ENCODE data around the gene TGFBR3. TPM values are rescaled to one million over a fixed set of nuclear protein-coding genes. Genes with fewer than 3 reads are reported as not detected.

TGFBR3 gene
- total and polyA plus RNA-seq, 2 experiments from 2014 or later = 16.2 to 26.5 TPM

DNA sequence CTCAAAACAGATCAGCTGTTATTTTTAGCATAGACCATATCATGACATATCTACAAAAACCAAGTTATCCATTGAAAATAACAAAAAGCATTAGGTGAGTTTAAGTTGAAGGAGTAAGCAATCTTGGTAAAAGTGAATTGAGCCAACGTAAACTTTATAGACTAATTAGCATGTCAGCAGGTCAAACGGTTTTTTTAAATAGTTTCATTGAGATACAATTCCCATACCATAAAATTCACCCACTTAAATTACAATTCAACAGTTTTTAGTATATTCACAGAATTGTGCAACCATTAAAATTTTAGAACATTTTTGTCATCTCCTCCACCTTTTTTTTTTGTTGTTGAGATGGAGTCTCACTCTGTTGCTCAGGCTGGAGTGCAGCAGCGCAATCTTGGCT is 92.1 kb downstream of the TGFBR3 start:
- 84 to 86% methylated on average over 3 of the region's 3 CpGs for WGBS, 2 experiments (ENCODE audit: low coverage in 1 of 2, low lambda C conversion rate in 2 of 2, missing lambda C conversion rate in 2 of 2)
- peaks cover 13% of the 10 kb centered on the region for H3K36me3 ChIP-seq (ENCODE audit: low read depth)

DNA sequence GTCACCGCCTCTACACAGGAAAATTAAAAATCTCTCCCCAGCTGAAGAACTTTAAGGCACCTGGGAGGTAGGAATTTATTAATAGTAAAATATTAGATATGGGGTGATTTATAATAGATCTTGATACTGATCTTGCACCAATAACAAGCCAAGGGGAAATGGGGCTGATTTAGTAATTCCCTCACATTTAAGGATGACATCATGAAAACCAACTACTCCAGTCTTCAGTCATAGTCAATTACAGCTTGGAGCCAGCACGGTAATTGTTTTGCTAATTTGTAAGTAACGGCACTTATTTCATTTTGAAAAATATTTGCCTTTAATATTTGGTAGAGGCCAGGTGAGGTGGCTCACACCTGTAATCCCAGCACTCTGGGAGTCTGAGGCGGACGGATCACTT is 92.8 kb downstream of the TGFBR3 start:
- no peak overlapping the region for H3K27ac ChIP-seq
- H4K20me1 ChIP-seq (ENCODE audit: insufficient read depth) = no peaks in the 10 kb centered on the region
- DNase-seq = no peak
- WGBS, 2 experiments (ENCODE audit: low coverage in 1 of 2, low lambda C conversion rate in 2 of 2, missing lambda C conversion rate in 2 of 2) = 87 to 91% methylated on average over 5 of the region's 5 CpGs
- no peak overlapping the region for H3K4me2 ChIP-seq (ENCODE audit: unreplicated experiment)
- no peak overlapping the region for H2AFZ ChIP-seq
- no peak overlapping the region for H3K9ac ChIP-seq
- H3K4me3 ChIP-seq = no peak overlapping the region
- TF ChIP-seq EZH2phosphoT487 (IDR thresholded peaks at IDR 0.05; ENCODE audit: insufficient read depth, low read depth) (no peak), EZH2 (IDR thresholded peaks at IDR 0.05; ENCODE audit: insufficient read depth, poor library complexity, severe bottlenecking) (no peak)
- H3K9me3 ChIP-seq (ENCODE audit: low read depth) = no peaks in the 10 kb centered on the region
- H3K4me1 ChIP-seq (ENCODE audit: insufficient read depth) = peaks cover 38% of the 10 kb centered on the region
- in situ Hi-C loops (cut with MboI) = no loop called here
- H3K79me2 ChIP-seq (ENCODE audit: insufficient read depth) = peaks cover 38% of the 10 kb centered on the region
- H3K9me2 ChIP-seq (ENCODE audit: insufficient read depth) = no peaks in the 10 kb centered on the region
- peaks cover 13% of the 10 kb centered on the region for H3K36me3 ChIP-seq (ENCODE audit: low read depth)
- peaks cover 40% of the 10 kb centered on the region for H3F3A ChIP-seq (ENCODE audit: insufficient read depth)
- no peaks in the 10 kb centered on the region for H3K27me3 ChIP-seq (replicated peaks; ENCODE audit: insufficient read depth)

More for the DNA sequence above, 92.1 kb downstream of the TGFBR3 start:
- Histone ChIP-seq H3K9me2 (ENCODE audit: insufficient read depth) (no peaks in the 10 kb centered on the region), H2AFZ (no peak overlapping the region), H3K9me3 (ENCODE audit: low read depth) (no peaks in the 10 kb centered on the region), H3F3A (ENCODE audit: insufficient read depth) (peaks cover 46% of the 10 kb centered on the region), H3K79me2 (ENCODE audit: insufficient read depth) (peaks cover 31% of the 10 kb centered on the region), H3K9ac (no peak overlapping the region), H3K27me3 (replicated peaks; ENCODE audit: insufficient read depth) (no peaks in the 10 kb centered on the region), H3K4me1 (ENCODE audit: insufficient read depth) (peaks cover 44% of the 10 kb centered on the region), H4K20me1 (ENCODE audit: insufficient read depth) (no peaks in the 10 kb centered on the region), H3K4me3 (no peak overlapping the region), H3K4me2 (ENCODE audit: unreplicated experiment) (no peak overlapping the region), H3K27ac (no peak overlapping the region)
- no peak for DNase-seq
- in situ Hi-C loops (cut with MboI) = no loop called here
- TF ChIP-seq EZH2 (IDR thresholded peaks at IDR 0.05; ENCODE audit: insufficient read depth, poor library complexity, severe bottlenecking) (no peak), EZH2phosphoT487 (IDR thresholded peaks at IDR 0.05; ENCODE audit: insufficient read depth, low read depth) (no peak)

DNA sequence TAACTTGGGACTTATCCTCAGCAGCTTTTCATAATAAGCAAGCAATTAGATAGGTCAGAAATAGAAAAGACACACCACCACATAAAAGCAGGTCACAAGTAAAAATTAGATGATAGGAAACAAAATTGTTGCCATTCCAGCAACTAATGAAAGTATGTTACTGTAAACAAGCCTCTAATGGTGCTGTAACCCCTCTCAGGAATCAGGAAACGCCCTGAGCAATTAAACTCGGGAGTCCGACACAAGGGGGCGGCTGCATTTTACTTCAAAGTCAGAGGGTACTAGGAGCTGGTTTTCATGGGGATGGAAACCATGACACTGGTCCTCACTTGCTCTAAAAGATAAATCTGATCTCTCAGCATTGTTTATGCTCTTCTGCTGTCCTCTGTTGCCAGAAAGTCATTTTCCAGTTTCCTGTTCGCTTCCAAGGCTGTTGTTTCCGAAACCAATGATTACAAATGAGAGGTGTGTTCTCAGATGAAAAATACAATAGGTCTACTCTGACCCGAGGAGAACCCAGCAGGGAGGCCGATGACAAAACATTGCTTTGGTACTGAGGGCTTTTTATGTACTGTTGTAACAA is 93.4 kb downstream of the TGFBR3 start:
- peaks cover 33% of the 10 kb centered on the region for H3K79me2 ChIP-seq (ENCODE audit: insufficient read depth)
- no peak overlapping the region for H3K4me2 ChIP-seq (ENCODE audit: unreplicated experiment)
- 63 to 69% methylated on average over 8 of the region's 8 CpGs for WGBS, 2 experiments (ENCODE audit: low coverage in 1 of 2, low lambda C conversion rate in 2 of 2, missing lambda C conversion rate in 2 of 2)
- in situ Hi-C loops (cut with MboI) = no loop called here
- peaks cover 32% of the 10 kb centered on the region for H3K4me1 ChIP-seq (ENCODE audit: insufficient read depth)
- H3K27me3 ChIP-seq (replicated peaks; ENCODE audit: insufficient read depth) = no peaks in the 10 kb centered on the region
- H3K9me3 ChIP-seq (ENCODE audit: low read depth) = no peaks in the 10 kb centered on the region
- H3K36me3 ChIP-seq (ENCODE audit: low read depth) = peaks cover 13% of the 10 kb centered on the region
- no peak overlapping the region for H2AFZ ChIP-seq
- no peak for TF ChIP-seq EZH2 (IDR thresholded peaks at IDR 0.05; ENCODE audit: insufficient read depth, poor library complexity, severe bottlenecking)
- TF ChIP-seq EZH2phosphoT487 (IDR thresholded peaks at IDR 0.05; ENCODE audit: insufficient read depth, low read depth) = no peak
- H3K9me2 ChIP-seq (ENCODE audit: insufficient read depth) = no peaks in the 10 kb centered on the region
- no peak overlapping the region for H3K27ac ChIP-seq
- H3F3A ChIP-seq (ENCODE audit: insufficient read depth) = peaks cover 40% of the 10 kb centered on the region
- H3K4me3 ChIP-seq = no peak overlapping the region
- no peaks in the 10 kb centered on the region for H4K20me1 ChIP-seq (ENCODE audit: insufficient read depth)
- no peak for DNase-seq
- H3K9ac ChIP-seq = no peak overlapping the region

DNA sequence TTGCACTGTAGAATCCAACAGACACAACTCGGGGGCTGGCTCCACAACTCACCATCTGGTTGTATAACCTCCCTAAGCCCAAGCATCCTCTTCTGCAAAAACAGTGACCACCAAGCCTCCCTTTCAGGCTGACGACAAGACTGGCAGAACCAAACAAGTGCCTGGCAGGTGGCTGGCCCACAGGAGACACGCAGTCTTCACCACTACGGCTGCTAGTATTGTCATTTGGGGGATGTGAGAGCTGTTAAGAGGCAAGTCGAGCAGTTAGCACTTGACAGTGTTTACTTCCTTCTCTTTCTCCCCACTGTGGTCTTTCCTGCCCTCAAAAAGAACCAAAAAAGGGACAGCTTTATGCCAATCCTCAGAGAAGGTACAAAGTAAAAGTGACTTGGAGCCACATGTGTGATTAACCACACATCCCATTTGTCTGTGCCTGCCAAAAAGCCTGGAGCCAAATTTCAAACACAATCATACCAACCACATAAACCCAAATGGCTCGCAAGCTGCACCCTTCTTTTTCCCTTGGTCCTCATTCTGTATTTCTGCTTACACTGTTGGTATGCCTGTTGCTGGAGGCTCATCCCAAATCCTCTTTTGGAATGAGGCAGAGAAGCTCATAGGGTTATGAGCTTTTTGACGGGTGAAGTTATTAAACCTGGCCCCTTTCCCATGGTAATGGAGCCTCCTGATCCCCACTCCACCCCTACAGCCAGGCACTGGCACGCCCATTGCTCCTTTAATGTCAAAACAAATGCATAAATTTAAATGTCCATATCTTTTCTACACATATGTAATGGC is 94.1 kb downstream of the TGFBR3 start:
- peaks cover 36% of the 10 kb centered on the region for H3F3A ChIP-seq (ENCODE audit: insufficient read depth)
- no peaks in the 10 kb centered on the region for H3K27me3 ChIP-seq (replicated peaks; ENCODE audit: insufficient read depth)
- peak overlapping the region; percentile 6 for H3K4me2 ChIP-seq (ENCODE audit: unreplicated experiment)
- DNase-seq = peak; percentile 36
- no peak overlapping the region for H3K9ac ChIP-seq
- in situ Hi-C loops (cut with MboI) = no loop called here
- peaks cover 13% of the 10 kb centered on the region for H3K36me3 ChIP-seq (ENCODE audit: low read depth)
- no peak overlapping the region for H3K4me3 ChIP-seq
- H3K9me3 ChIP-seq (ENCODE audit: low read depth) = no peaks in the 10 kb centered on the region
- WGBS, 2 experiments (ENCODE audit: low coverage in 1 of 2, low lambda C conversion rate in 2 of 2, missing lambda C conversion rate in 2 of 2) = 44 to 48% methylated on average over 8 of the region's 8 CpGs
- TF ChIP-seq EZH2phosphoT487 (IDR thresholded peaks at IDR 0.05; ENCODE audit: insufficient read depth, low read depth) (no peak), EZH2 (IDR thresholded peaks at IDR 0.05; ENCODE audit: insufficient read depth, poor library complexity, severe bottlenecking) (no peak)
- no peaks in the 10 kb centered on the region for H3K9me2 ChIP-seq (ENCODE audit: insufficient read depth)
- H4K20me1 ChIP-seq (ENCODE audit: insufficient read depth) = no peaks in the 10 kb centered on the region
- H2AFZ ChIP-seq = no peak overlapping the region
- no peak overlapping the region for H3K27ac ChIP-seq
- peaks cover 32% of the 10 kb centered on the region for H3K4me1 ChIP-seq (ENCODE audit: insufficient read depth)
- H3K79me2 ChIP-seq (ENCODE audit: insufficient read depth) = peaks cover 33% of the 10 kb centered on the region

Measured in GM23248 (cell line).